Karpas-422 (cell line): ENCODE data around the gene GBP1. TPM values are rescaled to one million over a fixed set of nuclear protein-coding genes. Genes with fewer than 3 reads are reported as not detected.
A peak's percentile ranks its signal among the peaks of the same experiment; 100 is the strongest.

Source experiments
- DNase-seq: peaks from one replicate; pipeline ENCODE4 v3.0.0-alpha.2; 2015
- H2AFZ ChIP-seq: fragments of 200-600 bp; sonication (generic); 2 replicates; pipeline ENCODE4 v1.6.1; 2014; ENCODE audit warnings: antibody characterized with exemption, low read length, mixed read lengths
- H3K27ac ChIP-seq: fragments of 200-600 bp; sonication (generic); 2 replicates; pipeline ENCODE4 v1.5.1; 2014; ENCODE audit warnings: mild to moderate bottlenecking, low read length, moderate library complexity
- H3K27me3 ChIP-seq: fragments of 200-600 bp; sonication (generic); 2 replicates; pipeline ENCODE4 v1.6.1; 2014; ENCODE audit warnings: low read length, mixed read lengths
- H3K36me3 ChIP-seq: fragments of 200-600 bp; sonication (generic); 2 replicates; pipeline ENCODE4 v1.6.1; 2014; ENCODE audit warnings: low read length, mixed read lengths; ENCODE audit not compliant: insufficient read depth
- H3K4me1 ChIP-seq: fragments of 200-600 bp; sonication (generic); 2 replicates; pipeline ENCODE4 v1.6.1; 2014; ENCODE audit warnings: mild to moderate bottlenecking, low read length, mixed read lengths
- H3K4me2 ChIP-seq: fragments of 200-600 bp; sonication (generic); 2 replicates; pipeline ENCODE4 v1.6.1; 2014; ENCODE audit warnings: low read length, low read depth, mild to moderate bottlenecking; ENCODE audit not compliant: poor library complexity, severe bottlenecking
- H3K4me3 ChIP-seq: fragments of 200-600 bp; sonication (generic); 2 replicates; pipeline ENCODE4 v1.5.1; 2014; ENCODE audit warnings: mild to moderate bottlenecking, antibody characterized with exemption, low read length, mixed read lengths
- H3K79me2 ChIP-seq: fragments of 200-600 bp; sonication (generic); 2 replicates; pipeline ENCODE4 v1.6.1; 2014; ENCODE audit warnings: mild to moderate bottlenecking, low read length, mixed read lengths
- H3K9ac ChIP-seq: fragments of 200-600 bp; sonication (generic); 2 replicates; pipeline ENCODE4 v1.6.0; 2014; ENCODE audit warnings: low read length
- H3K9me2 ChIP-seq: fragments of 200-600 bp; sonication (generic), shearing (Covaris generic); replicated peaks from 2 replicates; pipeline ENCODE4 v1.6.0; 2014; ENCODE audit warnings: mild to moderate bottlenecking, low read length, moderate library complexity; ENCODE audit not compliant: insufficient read depth
- H3K9me3 ChIP-seq: fragments of 300-700, 200-600 bp; sonication (generic); 2 replicates; pipeline ENCODE4 v1.6.1; 2014; ENCODE audit warnings: low read length, mixed read lengths
- H4K20me1 ChIP-seq: fragments of 200-600 bp; sonication (generic); 2 replicates; pipeline ENCODE4 v1.6.1; 2014; ENCODE audit warnings: mild to moderate bottlenecking, antibody characterized with exemption, low read length, low read depth; ENCODE audit not compliant: insufficient read depth
- total RNA-seq: library from RNA; depleted of rRNA; stranded (reverse); fragments of >200 nt; shearing (Covaris generic); gene quantifications from 2 replicates; pipeline ENCODE4 v1.2.3, GENCODE V29; 2014; ENCODE audit warnings: low replicate concordance; rRNA removed

The GBP1 gene
- 0.29 and 0.34 TPM in 2 replicates for total RNA-seq

- H3K4me1 ChIP-seq: peaks cover 5% of the 10 kb centered on the region; the same call in 1 of the 2 replicates
- no peaks in the 10 kb centered on the region for H3K9me2 ChIP-seq
- no peaks in the 10 kb centered on the region for H3K27me3 ChIP-seq
- peak within 1 kb of the TSS; percentile 66 for H3K4me2 ChIP-seq
- no peaks in the 10 kb centered on the region for H4K20me1 ChIP-seq
- peak within 1 kb of the TSS; percentile 39 for H3K9ac ChIP-seq
- H3K36me3 ChIP-seq: no peaks in the 10 kb centered on the region
- peak within 1 kb of the TSS; percentile 44; the same call in 1 of the 2 replicates for H3K4me3 ChIP-seq
- no peaks in the 10 kb centered on the region for H3K79me2 ChIP-seq
- DNase-seq: no peak
- no peaks in the 10 kb centered on the region for H3K9me3 ChIP-seq
- H3K27ac ChIP-seq: no peak within 1 kb of the TSS
- 0 out of 2 replicates have a peak within 1 kb of the TSS, but pooled peaks have one; percentile 53 for H2AFZ ChIP-seq
These were observed at the start of gene GBP1 for GRCh38 chr1:89065079-89065868. TSS of gene GBP1 (minus strand) at chr1:89065208. CDS start at chr1:89063234, 1,974 bp downstream.

- no peaks in the 10 kb centered on the region for H3K9me2 ChIP-seq
- no peaks in the 10 kb centered on the region for H3K79me2 ChIP-seq
- H3K4me1 ChIP-seq: no peaks in the 10 kb centered on the region
- H3K27me3 ChIP-seq: no peaks in the 10 kb centered on the region
- no peak for DNase-seq
- no peaks in the 10 kb centered on the region for H3K36me3 ChIP-seq
- no peak overlapping the region for H3K9ac ChIP-seq
- H2AFZ ChIP-seq: no peak overlapping the region
- H3K9me3 ChIP-seq: no peaks in the 10 kb centered on the region
- H3K4me2 ChIP-seq: no peak overlapping the region
- H4K20me1 ChIP-seq: no peaks in the 10 kb centered on the region
- H3K4me3 ChIP-seq: no peak overlapping the region
- no peak overlapping the region for H3K27ac ChIP-seq
These were observed 49.7 kb upstream of the GBP1 start for GRCh38 chr1:89114662-89115061.

GRCh38 chr1:89112871-89113613, 48.0 kb upstream of the GBP1 start:
- Histone ChIP-seq H2AFZ (no peak overlapping the region), H3K4me2 (no peak overlapping the region), H3K36me3 (no peaks in the 10 kb centered on the region), H3K27ac (no peak overlapping the region), H3K9ac (no peak overlapping the region), H3K9me2 (no peaks in the 10 kb centered on the region), H3K4me1 (no peaks in the 10 kb centered on the region), H3K79me2 (no peaks in the 10 kb centered on the region), H4K20me1 (no peaks in the 10 kb centered on the region), H3K9me3 (no peaks in the 10 kb centered on the region), H3K4me3 (no peak overlapping the region), H3K27me3 (no peaks in the 10 kb centered on the region)
- no peak for DNase-seq

GRCh38 chr1:89104687-89105086, 39.7 kb upstream of the GBP1 start:
- Histone ChIP-seq H2AFZ (no peak overlapping the region), H3K4me2 (no peak overlapping the region)

GRCh38 chr1:89104147-89104546, 39.1 kb upstream of the GBP1 start:
- DNase-seq: no peak
- Histone ChIP-seq H2AFZ (no peak overlapping the region), H4K20me1 (no peaks in the 10 kb centered on the region), H3K9me2 (no peaks in the 10 kb centered on the region), H3K9ac (no peak overlapping the region), H3K9me3 (no peaks in the 10 kb centered on the region), H3K27me3 (no peaks in the 10 kb centered on the region), H3K4me3 (no peak overlapping the region), H3K27ac (no peak overlapping the region), H3K4me1 (no peaks in the 10 kb centered on the region), H3K36me3 (no peaks in the 10 kb centered on the region), H3K79me2 (no peaks in the 10 kb centered on the region), H3K4me2 (no peak overlapping the region)

More at GRCh38 chr1:89104687-89105086, 39.7 kb upstream of the GBP1 start:
- no peaks in the 10 kb centered on the region for H3K9me3 ChIP-seq
- DNase-seq: no peak
- H3K9me2 ChIP-seq: no peaks in the 10 kb centered on the region
- H3K36me3 ChIP-seq: no peaks in the 10 kb centered on the region
- no peak overlapping the region for H3K27ac ChIP-seq
- H3K4me3 ChIP-seq: no peak overlapping the region
- no peaks in the 10 kb centered on the region for H4K20me1 ChIP-seq
- H3K27me3 ChIP-seq: no peaks in the 10 kb centered on the region
- H3K9ac ChIP-seq: no peak overlapping the region
- H3K79me2 ChIP-seq: no peaks in the 10 kb centered on the region
- no peaks in the 10 kb centered on the region for H3K4me1 ChIP-seq

- Histone ChIP-seq H3K4me2 (no peak overlapping the region), H3K9me2 (no peaks in the 10 kb centered on the region), H3K4me3 (no peak overlapping the region), H2AFZ (no peak overlapping the region), H3K36me3 (no peaks in the 10 kb centered on the region), H3K9ac (no peak overlapping the region), H3K9me3 (no peaks in the 10 kb centered on the region), H3K27me3 (no peaks in the 10 kb centered on the region), H4K20me1 (no peaks in the 10 kb centered on the region), H3K4me1 (no peaks in the 10 kb centered on the region), H3K79me2 (no peaks in the 10 kb centered on the region), H3K27ac (no peak overlapping the region)
- no peak for DNase-seq
These were observed 37.0 kb upstream of the GBP1 start for GRCh38 chr1:89102021-89102420.

GRCh38 chr1:89100412-89100811, 35.4 kb upstream of the GBP1 start:
- Histone ChIP-seq H3K4me3 (no peak overlapping the region), H2AFZ (no peak overlapping the region), H3K36me3 (no peaks in the 10 kb centered on the region), H3K9me3 (no peaks in the 10 kb centered on the region), H3K9ac (no peak overlapping the region), H3K4me2 (no peak overlapping the region), H3K27ac (no peak overlapping the region), H3K4me1 (no peaks in the 10 kb centered on the region), H3K9me2 (no peaks in the 10 kb centered on the region), H3K27me3 (no peaks in the 10 kb centered on the region), H4K20me1 (no peaks in the 10 kb centered on the region), H3K79me2 (no peaks in the 10 kb centered on the region)
- DNase-seq: no peak

GRCh38 chr1:89098857-89099256, 33.8 kb upstream of the GBP1 start:
- H3K4me3 ChIP-seq: no peak overlapping the region
- H4K20me1 ChIP-seq: no peaks in the 10 kb centered on the region
- no peak overlapping the region for H3K27ac ChIP-seq
- no peak overlapping the region for H3K4me2 ChIP-seq
- no peaks in the 10 kb centered on the region for H3K9me3 ChIP-seq
- H3K9me2 ChIP-seq: no peaks in the 10 kb centered on the region
- no peaks in the 10 kb centered on the region for H3K27me3 ChIP-seq
- H3K9ac ChIP-seq: no peak overlapping the region
- no peaks in the 10 kb centered on the region for H3K4me1 ChIP-seq
- no peaks in the 10 kb centered on the region for H3K36me3 ChIP-seq
- H2AFZ ChIP-seq: no peak overlapping the region
- no peaks in the 10 kb centered on the region for H3K79me2 ChIP-seq
- no peak for DNase-seq
